ENCODE results near the gene TBC1D7.

- TF ChIP-seq POLR2AphosphoS5 (IDR thresholded peaks at IDR 0.05; ENCODE audit: low read depth, low read length) (no peak), POLR2A (IDR thresholded peaks at IDR 0.05; ENCODE audit: low read depth, low read length) (no peak), TAF1 (IDR thresholded peaks at IDR 0.05; ENCODE audit: borderline replicate concordance, low read depth, low read length) (no peak)
Observed at GRCh38 chr6:13267142-13267651, 61.1 kb downstream of the TBC1D7 start.

Data from GM12892 (cell line).